Esophagus squamous epithelium (tissue), 4 donors: ENCODE results near the gene ZCCHC7.

ENCODE experiments used
- CTCF ChIP-seq, 6 experiments: fragments of 450-650 bp in 4 of 6; fragments of 200-600 bp in 2 of 6; sonication (generic) in 2 of 6; IDR thresholded peaks; one replicate each; pipeline ENCODE4 v1.5.1; 2016 to 2019; ENCODE audit warnings: antibody characterized with exemption in 6 of 6, mild to moderate bottlenecking in 4 of 6, moderate library complexity in 4 of 6
- POLR2A ChIP-seq, 4 donors: fragments of 450-650 bp; IDR thresholded peaks; one replicate each; pipeline ENCODE4 v1.6.1; 2017; ENCODE audit warnings: antibody characterized with exemption in 4 of 4, mild to moderate bottlenecking in 4 of 4, moderate library complexity in 3 of 4

- no peak for TF ChIP-seq CTCF (IDR thresholded peaks at IDR 0.05)
- TF ChIP-seq POLR2A (IDR thresholded peaks at IDR 0.05): no peak
These were observed 217.0 kb downstream of the ZCCHC7 start for GRCh38 chr9:37337301-37337890.
